ENCODE results near the gene TBC1D4. TPM values are rescaled to one million over a fixed set of nuclear protein-coding genes. Genes with fewer than 3 reads are reported as not detected.
"Not testable (repeated sequence)": the region's sequence is repeated elsewhere in the genome, so short reads cannot be mapped to it uniquely, and the experiment has no call there.

TBC1D4 gene
- total RNA-seq, 1 experiment from 2014 or later: 32.7 TPM

DNA sequence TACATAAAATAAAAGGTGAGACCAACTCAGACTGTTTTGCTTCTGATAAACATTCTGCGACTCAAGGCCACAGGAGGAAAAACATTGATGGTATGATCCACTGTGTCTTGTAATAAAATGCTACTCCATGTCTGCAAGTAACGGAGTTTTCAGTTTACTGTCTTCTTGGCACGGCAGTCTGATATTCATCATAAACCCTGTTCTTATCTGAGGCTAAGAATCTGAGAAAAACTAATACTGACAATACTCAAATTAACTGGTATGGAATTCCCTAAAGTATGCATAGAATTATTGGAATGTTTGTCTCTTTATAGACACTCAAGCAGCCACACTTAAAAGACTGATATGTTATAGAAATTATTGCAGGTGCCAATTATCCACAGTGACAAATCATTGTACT is 125.5 kb downstream of the TBC1D4 start:
- Histone ChIP-seq H3K4me3 (no peak overlapping the region), H3K27me3 (replicated peaks) (no peaks in the 10 kb centered on the region), H3K9me3 (replicated peaks) (no peaks in the 10 kb centered on the region), H3K27ac (no peak overlapping the region), H3K36me3 (peaks cover 40% of the 10 kb centered on the region), H3K4me1 (replicated peaks) (peaks cover 38% of the 10 kb centered on the region)
- no peak for DNase-seq (ENCODE audit: low read depth in 1 of 2, low spot score in 2 of 2)

DNA sequence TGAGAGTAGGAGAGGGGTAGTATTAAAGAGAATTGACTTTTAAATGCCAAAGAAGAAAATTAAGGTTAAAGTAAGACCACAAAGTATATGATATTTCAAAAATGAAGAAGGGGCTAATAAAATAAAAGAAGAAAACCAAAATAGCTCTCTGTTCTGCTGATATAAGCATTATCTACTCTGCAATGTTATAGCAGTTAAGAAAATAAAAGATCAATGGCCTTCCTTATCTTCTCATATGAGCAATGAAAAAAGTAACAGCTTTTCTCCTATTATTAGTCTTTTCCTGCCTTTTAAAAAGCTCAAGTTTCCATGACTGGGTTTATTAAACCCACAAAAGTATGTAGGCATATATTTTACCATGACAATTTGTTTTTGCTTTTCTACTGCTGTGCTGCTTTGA is 126.4 kb downstream of the TBC1D4 start:
- no peak overlapping the region for H3K27ac ChIP-seq

DNA sequence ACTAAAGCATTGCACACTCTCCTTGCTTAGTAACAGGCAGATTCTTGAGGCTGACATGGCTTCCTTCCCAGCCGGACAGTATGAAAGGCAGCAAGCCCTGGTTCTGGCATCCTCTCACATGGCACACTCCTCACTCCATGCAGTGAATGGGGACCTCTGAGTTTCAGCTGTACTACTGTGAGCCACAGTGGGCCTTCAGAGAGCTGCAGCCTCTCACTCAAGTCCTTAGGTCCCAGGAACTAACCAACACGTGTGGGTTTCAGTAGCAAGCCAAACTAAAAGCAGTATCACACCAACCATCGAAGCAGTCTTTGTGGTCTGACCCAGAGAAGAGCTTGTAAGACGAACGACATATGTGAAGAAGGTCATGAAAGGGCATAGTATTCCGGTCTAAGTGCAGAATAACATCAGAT is 128.2 kb downstream of the TBC1D4 start:
- no peak for DNase-seq (ENCODE audit: low read depth in 1 of 2, low spot score in 2 of 2)
- no peaks in the 10 kb centered on the region for H3K27me3 ChIP-seq (replicated peaks)
- no peak overlapping the region for H3K4me3 ChIP-seq
- peaks cover 34% of the 10 kb centered on the region for H3K4me1 ChIP-seq (replicated peaks)
- H3K9me3 ChIP-seq (replicated peaks): no peaks in the 10 kb centered on the region
- H3K36me3 ChIP-seq: peaks cover 37% of the 10 kb centered on the region
- H3K27ac ChIP-seq: no peak overlapping the region

More for the DNA sequence above, 126.4 kb downstream of the TBC1D4 start:
- H3K4me1 ChIP-seq (replicated peaks): peaks cover 37% of the 10 kb centered on the region
- no peak overlapping the region for H3K4me3 ChIP-seq
- H3K27me3 ChIP-seq (replicated peaks): no peaks in the 10 kb centered on the region
- no peaks in the 10 kb centered on the region for H3K9me3 ChIP-seq (replicated peaks)
- H3K36me3 ChIP-seq: peaks cover 39% of the 10 kb centered on the region
- no peak for DNase-seq (ENCODE audit: low read depth in 1 of 2, low spot score in 2 of 2)

DNA sequence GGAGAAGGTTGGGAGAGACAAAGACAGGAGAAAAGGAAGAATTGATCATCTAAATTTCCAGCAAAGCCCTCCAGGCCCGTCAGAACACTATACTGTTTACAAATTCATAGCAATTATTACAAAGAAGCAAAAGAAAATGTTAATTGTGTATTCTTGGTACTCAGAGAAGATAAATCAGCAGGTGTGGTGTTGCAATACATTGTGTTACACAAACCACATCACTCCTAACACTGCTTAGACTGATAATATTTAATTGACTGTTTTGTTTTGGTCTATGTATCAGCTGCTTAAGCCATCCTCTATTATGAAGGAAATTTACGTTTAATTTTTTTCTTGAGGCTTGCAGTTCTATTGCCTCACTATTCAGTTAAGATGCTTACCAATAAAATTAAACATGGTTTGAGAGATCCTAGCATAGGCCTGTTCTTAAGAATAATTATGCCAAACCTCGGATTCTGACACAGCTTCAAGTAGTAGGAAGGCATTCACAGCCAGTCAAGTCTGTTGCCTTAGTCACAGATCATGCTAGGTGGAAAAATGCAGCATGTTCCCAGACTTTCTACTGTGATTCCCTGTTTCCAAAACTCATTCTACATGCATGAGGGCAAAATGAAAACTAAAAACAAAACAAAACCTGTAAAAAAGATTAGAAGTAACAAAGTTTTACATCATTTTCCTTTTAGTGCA is 129.2 kb downstream of the TBC1D4 start:
- DNase-seq (ENCODE audit: low read depth in 1 of 2, low spot score in 2 of 2): no peak
- Histone ChIP-seq H3K27ac (no peak overlapping the region), H3K4me3 (no peak overlapping the region), H3K36me3 (peaks cover 42% of the 10 kb centered on the region), H3K27me3 (replicated peaks) (no peaks in the 10 kb centered on the region), H3K9me3 (replicated peaks) (no peaks in the 10 kb centered on the region), H3K4me1 (replicated peaks) (peaks cover 33% of the 10 kb centered on the region)

DNA sequence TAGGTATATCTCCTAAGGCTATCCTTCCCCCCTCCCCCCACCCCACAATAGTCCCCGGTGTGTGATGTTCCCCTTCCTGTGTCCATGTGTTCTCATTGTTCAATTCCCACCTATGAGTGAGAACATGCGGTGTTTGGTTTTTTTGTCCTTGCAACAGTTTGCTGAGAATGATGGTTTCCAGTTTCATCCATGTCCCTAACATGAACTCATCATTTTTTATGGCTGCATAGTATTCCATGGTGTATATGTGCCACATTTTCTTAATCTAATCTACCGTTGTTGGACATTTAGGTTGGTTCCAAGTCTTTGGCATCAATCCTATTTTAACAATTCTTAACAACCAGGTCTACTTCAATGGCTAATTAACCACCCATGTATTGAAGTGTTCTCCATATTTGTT is 130.4 kb downstream of the TBC1D4 start:
- not testable (repeated sequence) for H3K27ac ChIP-seq; H3K9me3 ChIP-seq (replicated peaks); H3K4me3 ChIP-seq; DNase-seq (ENCODE audit: low read depth in 1 of 2, low spot score in 2 of 2); H3K27me3 ChIP-seq (replicated peaks)
- Histone ChIP-seq H3K4me1 (replicated peaks) (peaks cover 25% of the 10 kb centered on the region), H3K36me3 (peaks cover 39% of the 10 kb centered on the region)

DNA sequence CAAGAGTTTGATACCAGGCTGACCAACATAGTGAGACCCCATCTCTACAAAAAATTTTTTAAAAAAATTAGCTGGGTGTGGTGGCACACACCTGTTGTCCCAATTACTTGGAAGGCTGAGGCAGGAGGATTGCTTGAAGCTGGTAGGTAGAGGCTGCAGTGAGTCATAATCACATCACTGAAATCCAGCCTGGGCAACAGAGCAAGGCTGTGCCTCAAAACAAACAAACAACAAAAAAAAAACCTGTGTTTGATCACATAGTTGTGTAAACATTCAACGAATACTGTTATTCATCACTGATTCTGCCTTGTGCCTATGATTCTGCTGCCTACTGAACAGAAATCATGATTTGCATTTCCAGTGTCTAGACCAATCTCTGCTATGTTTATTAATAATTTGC is 134.0 kb downstream of the TBC1D4 start:
- peaks cover 40% of the 10 kb centered on the region for H3K4me1 ChIP-seq (replicated peaks)
- DNase-seq (ENCODE audit: low read depth in 1 of 2, low spot score in 2 of 2): peak in 1 of 2 experiments; percentile 46
- no peak overlapping the region for H3K4me3 ChIP-seq
- H3K36me3 ChIP-seq: peaks cover 18% of the 10 kb centered on the region
- H3K9me3 ChIP-seq (replicated peaks): no peaks in the 10 kb centered on the region
- H3K27me3 ChIP-seq (replicated peaks): no peaks in the 10 kb centered on the region
- peak overlapping the region; percentile 69 for H3K27ac ChIP-seq

DNA sequence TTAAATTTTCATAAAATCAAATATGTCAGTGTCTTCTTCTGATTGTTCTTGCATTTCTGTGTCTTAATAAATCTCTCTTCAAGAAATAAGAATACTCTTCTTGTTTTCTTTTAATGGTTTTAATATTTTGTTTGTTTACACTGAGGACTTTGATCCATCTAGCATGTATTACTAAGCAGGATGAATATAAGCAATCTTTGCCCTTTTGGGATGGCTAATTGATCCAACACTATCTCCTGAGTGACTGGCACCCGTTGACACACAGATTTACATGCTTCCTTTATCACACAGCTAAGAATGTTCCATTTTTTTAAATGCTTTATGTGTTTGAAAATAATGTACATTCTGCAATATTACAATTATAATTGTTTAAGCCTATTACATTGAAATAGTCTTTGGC is 134.5 kb downstream of the TBC1D4 start:
- H3K9me3 ChIP-seq (replicated peaks): no peaks in the 10 kb centered on the region
- H3K4me1 ChIP-seq (replicated peaks): peaks cover 40% of the 10 kb centered on the region
- H3K27ac ChIP-seq: no peak overlapping the region
- H3K4me3 ChIP-seq: no peak overlapping the region
- peaks cover 18% of the 10 kb centered on the region for H3K36me3 ChIP-seq
- H3K27me3 ChIP-seq (replicated peaks): no peaks in the 10 kb centered on the region
- DNase-seq (ENCODE audit: low read depth in 1 of 2, low spot score in 2 of 2): no peak

DNA sequence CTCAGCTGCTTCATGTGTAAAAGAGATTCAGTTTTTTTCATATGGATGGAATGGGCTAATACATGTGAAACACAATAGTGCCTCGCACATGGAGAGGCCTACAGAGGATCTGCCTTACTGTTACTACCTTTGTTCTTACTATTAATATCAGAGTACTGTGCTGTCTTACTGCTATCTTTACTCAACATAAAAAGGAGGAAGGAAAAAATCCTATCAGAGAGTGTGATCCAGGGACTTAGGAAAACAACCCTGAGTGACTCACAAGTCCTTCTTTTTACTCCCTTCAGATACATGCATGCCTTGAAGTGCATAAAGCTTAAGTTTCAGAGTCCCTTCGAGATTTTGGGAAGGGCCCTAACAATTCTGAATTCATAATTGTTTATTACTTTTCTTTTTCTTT is 136.8 kb downstream of the TBC1D4 start:
- Histone ChIP-seq H3K9me3 (replicated peaks) (no peaks in the 10 kb centered on the region), H3K36me3 (peaks cover 21% of the 10 kb centered on the region), H3K27me3 (replicated peaks) (no peaks in the 10 kb centered on the region), H3K4me1 (replicated peaks) (peaks cover 40% of the 10 kb centered on the region), H3K27ac (peak overlapping the region; percentile 37), H3K4me3 (no peak overlapping the region)
- DNase-seq (ENCODE audit: low read depth in 1 of 2, low spot score in 2 of 2): peak in 1 of 2 experiments; percentile 55

DNA sequence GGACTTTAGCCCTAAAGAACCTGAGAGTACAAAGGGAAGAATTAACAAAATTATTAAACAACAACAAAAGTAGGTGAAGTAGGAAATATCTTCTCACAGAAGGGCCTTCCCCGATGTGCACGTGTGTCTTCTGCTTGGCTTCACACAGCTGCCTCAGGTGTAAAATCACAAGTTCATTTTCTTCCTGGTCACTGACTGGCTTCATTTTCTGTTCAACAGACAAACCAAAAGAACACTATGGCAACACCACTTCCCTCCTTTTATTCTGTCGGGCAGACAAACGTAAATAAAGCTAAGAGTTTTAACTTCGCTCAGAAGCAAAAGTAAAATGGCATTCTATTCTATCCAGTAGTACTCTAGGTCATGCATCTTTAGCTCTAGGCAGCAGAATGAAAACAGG is 140.9 kb downstream of the TBC1D4 start:
- DNase-seq (ENCODE audit: low read depth in 1 of 2, low spot score in 2 of 2): no peak
- Histone ChIP-seq H3K27me3 (replicated peaks) (no peaks in the 10 kb centered on the region), H3K9me3 (replicated peaks) (no peaks in the 10 kb centered on the region), H3K27ac (no peak overlapping the region), H3K36me3 (peaks cover 24% of the 10 kb centered on the region), H3K4me3 (no peak overlapping the region), H3K4me1 (replicated peaks) (peaks cover 18% of the 10 kb centered on the region)

DNA sequence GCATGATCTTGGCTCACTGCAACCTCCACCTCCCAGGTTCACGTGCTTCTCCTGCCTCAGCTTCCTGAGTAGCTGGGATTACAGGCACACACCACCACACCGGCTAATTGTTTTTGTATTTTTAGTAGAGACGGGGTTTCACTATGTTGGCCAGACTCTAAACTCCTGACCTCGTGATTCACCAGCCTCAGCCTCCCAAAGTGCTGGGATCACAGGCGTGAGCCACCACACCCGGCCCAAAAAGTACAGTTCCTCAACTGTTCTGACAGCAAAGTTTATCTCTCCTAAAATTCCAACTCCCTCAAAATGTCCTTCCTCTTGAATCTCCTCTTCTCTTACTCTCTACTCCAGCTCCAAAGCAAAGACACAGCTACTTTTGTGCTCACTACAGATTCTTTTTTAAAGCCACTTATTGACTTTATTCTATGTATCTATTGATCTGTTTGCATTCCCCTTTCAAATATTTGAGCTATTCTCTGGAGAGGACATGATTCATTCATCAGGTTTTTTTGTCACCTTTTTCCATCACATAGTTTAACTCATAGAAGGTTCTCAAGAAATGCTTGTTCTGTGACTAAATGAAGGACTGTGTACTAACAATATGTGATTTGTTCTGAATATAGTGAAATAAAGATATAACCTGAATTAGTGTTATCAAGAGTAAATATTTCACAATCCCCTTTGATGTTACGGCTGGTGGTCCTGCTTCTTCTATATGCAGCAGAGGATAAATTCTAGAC is 142.2 kb downstream of the TBC1D4 start:
- Histone ChIP-seq H3K4me3 (no peak overlapping the region), H3K4me1 (replicated peaks) (peaks cover 11% of the 10 kb centered on the region), H3K9me3 (replicated peaks) (no peaks in the 10 kb centered on the region), H3K27ac (no peak overlapping the region), H3K27me3 (replicated peaks) (no peaks in the 10 kb centered on the region), H3K36me3 (peaks cover 33% of the 10 kb centered on the region)
- no peak for DNase-seq (ENCODE audit: low read depth in 1 of 2, low spot score in 2 of 2)

DNA sequence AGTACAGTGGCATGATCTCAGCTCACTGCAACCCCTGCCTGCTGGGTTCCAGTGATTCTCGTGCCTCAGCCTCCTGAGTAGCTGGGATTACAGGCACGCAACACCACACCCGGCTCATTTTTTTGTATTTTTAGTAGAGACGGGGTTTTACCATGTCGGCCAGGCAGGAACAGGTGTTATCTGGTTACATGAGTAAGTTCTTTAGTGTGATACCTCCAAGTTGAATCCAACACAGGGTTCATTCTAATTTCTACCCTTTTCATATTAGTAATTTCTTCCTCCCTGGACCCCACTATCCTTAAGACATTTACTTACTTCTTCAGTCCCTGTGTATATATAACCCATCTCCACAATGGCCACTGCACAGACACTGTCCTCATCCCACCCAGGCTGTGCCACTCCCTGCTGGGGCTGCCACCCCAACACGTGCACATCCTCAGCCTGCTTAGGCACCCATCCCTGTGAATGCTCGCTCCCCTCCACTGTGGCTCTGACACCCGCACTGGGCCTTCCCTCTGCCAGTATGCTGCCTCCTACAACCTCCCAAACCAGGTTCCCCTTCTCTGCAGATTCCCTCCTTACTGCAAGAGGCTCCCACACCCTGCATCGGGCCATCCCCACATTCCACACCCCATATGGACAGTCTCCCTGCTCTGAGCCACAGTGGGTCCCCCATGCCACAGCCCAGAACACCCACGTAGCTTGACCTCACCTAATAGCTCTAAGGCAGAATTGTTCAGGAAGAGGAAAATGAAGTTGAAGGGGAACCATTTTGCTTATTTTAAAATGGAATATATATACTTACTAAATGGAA is 147.1 kb downstream of the TBC1D4 start:
- H3K36me3 ChIP-seq: peaks cover 29% of the 10 kb centered on the region
- H3K4me3 ChIP-seq: no peak overlapping the region
- DNase-seq (ENCODE audit: low read depth in 1 of 2, low spot score in 2 of 2): no peak
- no peaks in the 10 kb centered on the region for H3K27me3 ChIP-seq (replicated peaks)
- H3K4me1 ChIP-seq (replicated peaks): no peaks in the 10 kb centered on the region
- no peak overlapping the region for H3K27ac ChIP-seq
- no peaks in the 10 kb centered on the region for H3K9me3 ChIP-seq (replicated peaks)

DNA sequence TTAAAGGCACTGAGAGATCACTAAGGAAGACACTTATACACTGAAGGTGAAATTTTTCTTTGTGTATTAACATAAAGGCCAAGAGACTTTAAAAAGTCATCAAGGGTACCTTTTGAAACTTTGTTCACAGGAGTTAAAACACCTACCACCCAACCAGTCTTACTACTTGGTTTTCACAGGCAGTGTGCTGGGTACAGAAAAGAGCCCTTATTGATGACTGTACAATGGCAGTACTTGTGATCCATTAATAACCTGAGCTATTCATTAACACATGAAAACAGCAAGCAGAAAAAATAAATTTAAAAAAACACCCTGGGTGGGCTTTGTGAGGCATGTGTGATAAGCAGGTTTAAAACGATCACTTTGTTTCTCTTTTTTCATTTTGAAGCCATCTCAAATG is 148.9 kb downstream of the TBC1D4 start:
- Histone ChIP-seq H3K27ac (no peak overlapping the region), H3K4me3 (no peak overlapping the region), H3K36me3 (peaks cover 25% of the 10 kb centered on the region), H3K27me3 (replicated peaks) (no peaks in the 10 kb centered on the region), H3K9me3 (replicated peaks) (no peaks in the 10 kb centered on the region), H3K4me1 (replicated peaks) (no peaks in the 10 kb centered on the region)
- DNase-seq (ENCODE audit: low read depth in 1 of 2, low spot score in 2 of 2): no peak

DNA sequence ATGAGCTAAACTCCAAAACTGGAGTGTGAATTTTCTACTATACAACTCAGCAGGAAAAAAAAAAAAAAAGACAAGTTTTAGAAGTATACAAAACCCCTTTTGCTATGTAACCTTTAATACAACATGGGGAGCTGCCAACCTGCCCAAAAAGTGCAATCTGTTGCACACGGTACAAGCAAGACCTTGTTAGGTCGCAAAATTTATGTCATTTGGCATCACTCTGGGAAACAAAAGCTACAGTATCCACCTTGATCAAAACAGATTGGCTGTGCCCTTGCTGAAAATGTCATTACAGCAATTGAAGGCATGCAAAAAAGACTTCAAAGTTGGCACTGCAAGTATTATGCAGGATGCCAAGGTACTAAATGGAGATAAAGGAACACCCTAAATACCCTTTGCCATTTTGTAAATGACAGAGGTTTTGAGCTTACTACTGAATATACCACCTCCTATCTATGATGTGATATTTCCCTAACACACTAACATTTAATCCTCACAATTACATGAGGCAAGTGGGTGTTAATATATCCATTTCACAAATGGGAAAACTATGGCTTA is 150.1 kb downstream of the TBC1D4 start:
- Histone ChIP-seq H3K4me1 (replicated peaks) (no peaks in the 10 kb centered on the region), H3K27me3 (replicated peaks) (no peaks in the 10 kb centered on the region), H3K36me3 (peaks cover 18% of the 10 kb centered on the region), H3K27ac (no peak overlapping the region), H3K4me3 (no peak overlapping the region), H3K9me3 (replicated peaks) (no peaks in the 10 kb centered on the region)
- DNase-seq (ENCODE audit: low read depth in 1 of 2, low spot score in 2 of 2): no peak
